Myocyte (in vitro differentiated cells): ENCODE results near the gene CHN1. TPM values are rescaled to one million over a fixed set of nuclear protein-coding genes. Genes with fewer than 3 reads are reported as not detected.

Source experiments
- DNase-seq: peaks from one replicate; pipeline ENCODE4 v3.0.0-alpha.2; 2012; ENCODE audit warnings: low read depth
- total RNA-seq: library from RNA; depleted of rRNA; stranded (reverse); fragments of >200 nt; gene quantifications from 2 replicates; pipeline ENCODE4 v1.2.3, GENCODE V29; 2014

Gene CHN1
- total RNA-seq, 1 donor from 2014 or later: 43.0 TPM

- DNase-seq: peak; percentile 95
Measured at GRCh38 chr2:174971868-174972781, 33.1 kb downstream of the CHN1 start.

- no peak for DNase-seq
Measured at GRCh38 chr2:174970092-174970491, 35.1 kb downstream of the CHN1 start.

- DNase-seq: peak; percentile 40
Measured at GRCh38 chr2:174969091-174969734, 36.0 kb downstream of the CHN1 start.

GRCh38 chr2:174967691-174968260, 37.4 kb downstream of the CHN1 start:
- DNase-seq: no peak

GRCh38 chr2:174967086-174967485, 38.1 kb downstream of the CHN1 start:
- DNase-seq: no peak

- peak; percentile 35 for DNase-seq
Measured at GRCh38 chr2:174965992-174966744, 39.0 kb downstream of the CHN1 start.

GRCh38 chr2:174965551-174965950, 39.6 kb downstream of the CHN1 start:
- no peak for DNase-seq

GRCh38 chr2:174964404-174964803, 40.8 kb downstream of the CHN1 start:
- DNase-seq: no peak

GRCh38 chr2:174963437-174964400, 41.5 kb downstream of the CHN1 start:
- no peak for DNase-seq

GRCh38 chr2:174959787-174960186, 45.4 kb downstream of the CHN1 start:
- no peak for DNase-seq

- DNase-seq: no peak
Measured at GRCh38 chr2:174957050-174957449, 48.1 kb downstream of the CHN1 start.

GRCh38 chr2:174952607-174953006, 52.6 kb downstream of the CHN1 start:
- DNase-seq: no peak

- DNase-seq: no peak
Measured at GRCh38 chr2:174951745-174952144, 53.4 kb downstream of the CHN1 start.

- no peak for DNase-seq
Measured at GRCh38 chr2:174949988-174950687, 55.0 kb downstream of the CHN1 start.

GRCh38 chr2:174945601-174946260, 59.5 kb downstream of the CHN1 start:
- DNase-seq: no peak

GRCh38 chr2:174939046-174939445, 66.1 kb downstream of the CHN1 start:
- DNase-seq: peak; percentile 20

- DNase-seq: peak; percentile 88
Measured at GRCh38 chr2:174931724-174932123, 73.5 kb downstream of the CHN1 start.

GRCh38 chr2:174929786-174930185, 75.4 kb downstream of the CHN1 start:
- DNase-seq: no peak
